GM12891 (cell line): ENCODE measurements around the gene CLUH.

Experiments used
- PAX5 ChIP-seq: IDR thresholded peaks from 2 replicates; pipeline ENCODE4 v1.6.1; 2011; ENCODE audit warnings: low read length, moderate library complexity, mild to moderate bottlenecking; ENCODE audit not compliant: insufficient read depth, severe bottlenecking
- POLR2A ChIP-seq: IDR thresholded peaks from 2 replicates; pipeline ENCODE4 v1.6.1; 2011; ENCODE audit warnings: low read depth, low read length, control low read depth
- POLR2AphosphoS5 ChIP-seq: IDR thresholded peaks from 2 replicates; pipeline ENCODE4 v1.6.1; 2011; ENCODE audit warnings: low read depth, low read length, control low read depth
- TAF1 ChIP-seq: IDR thresholded peaks from 2 replicates; pipeline ENCODE4 v1.6.1; 2011; ENCODE audit warnings: low read depth, low read length, control low read depth

- TF ChIP-seq POLR2A (no peak), PAX5 (no peak), TAF1 (no peak), POLR2AphosphoS5 (no peak)
Observed at GRCh38 chr17:2691069-2691871, 20.3 kb downstream of the CLUH start.
